MM.1S (cell line): ENCODE measurements around the gene ZNF501.

Experiments used
- DNase-seq: peaks from one replicate; pipeline ENCODE4 v3.0.0-alpha.2; 2015
- H2AFZ ChIP-seq: fragments of 300-600 bp; sonication (generic); 2 replicates; pipeline ENCODE4 v1.6.0; 2016; ENCODE audit warnings: antibody characterized with exemption, low read length
- H3F3A ChIP-seq: fragments of 300-600 bp; sonication (generic); 2 replicates; pipeline ENCODE4 v1.6.1; 2016; ENCODE audit warnings: mild to moderate bottlenecking, antibody characterized with exemption, low read length, moderate library complexity, mixed read lengths; ENCODE audit not compliant: insufficient read depth
- H3K27ac ChIP-seq: fragments of 300-600 bp; sonication (generic); 2 replicates; pipeline ENCODE4 v1.5.1; 2016; ENCODE audit warnings: mild to moderate bottlenecking, low read length
- H3K27me3 ChIP-seq: fragments of 300-600 bp; sonication (generic); replicated peaks from 2 replicates; pipeline ENCODE4 v1.6.0; 2016; ENCODE audit warnings: low read length; ENCODE audit not compliant: insufficient read depth
- H3K36me3 ChIP-seq: fragments of 300-600 bp; sonication (generic); replicated peaks from 2 replicates; pipeline ENCODE4 v1.6.1; 2016; ENCODE audit warnings: mild to moderate bottlenecking, low read length, mixed read lengths; ENCODE audit not compliant: insufficient read depth
- H3K4me1 ChIP-seq: fragments of 300-600 bp; sonication (generic); 2 replicates; pipeline ENCODE4 v1.6.1; 2016; ENCODE audit warnings: low read length, mixed read lengths
- H3K4me2 ChIP-seq: fragments of 300-600 bp; sonication (generic); 2 replicates; pipeline ENCODE4 v1.6.0; 2016; ENCODE audit warnings: low read depth, low read length
- H3K4me3 ChIP-seq: fragments of 300-600 bp; sonication (generic); 2 replicates; pipeline ENCODE4 v1.5.1; 2016; ENCODE audit warnings: low read length, mixed read lengths
- H3K79me2 ChIP-seq: fragments of 300-600 bp; sonication (generic); 2 replicates; pipeline ENCODE4 v1.6.1; 2016; ENCODE audit warnings: mixed run types, low read length, mixed read lengths
- H3K9ac ChIP-seq: fragments of 300-600 bp; sonication (generic); 2 replicates; pipeline ENCODE4 v1.6.1; 2016; ENCODE audit warnings: low read length, mixed read lengths
- H3K9me2 ChIP-seq: fragments of 300-600 bp; sonication (generic); replicated peaks from 2 replicates; pipeline ENCODE4 v1.6.1; 2016; ENCODE audit warnings: mild to moderate bottlenecking, low read length, mixed read lengths; ENCODE audit not compliant: insufficient read depth
- H3K9me3 ChIP-seq: fragments of 300-600 bp; sonication (generic); replicated peaks from 2 replicates; pipeline ENCODE4 v1.6.1; 2016; ENCODE audit warnings: mild to moderate bottlenecking, low read length, mixed read lengths; ENCODE audit not compliant: insufficient read depth
- H4K20me1 ChIP-seq: fragments of 300-600 bp; sonication (generic); 2 replicates; pipeline ENCODE4 v1.6.1; 2016; ENCODE audit warnings: mild to moderate bottlenecking, low read length, moderate library complexity, mixed read lengths; ENCODE audit not compliant: insufficient read depth
- CTCF ChIP-seq: fragments of 300-600 bp; sonication (generic); IDR thresholded peaks from 2 replicates; pipeline ENCODE4 v1.5.1; 2016; ENCODE audit warnings: antibody characterized with exemption, low read length, mixed read lengths
- EZH2 ChIP-seq: fragments of 300-600 bp; sonication (generic); optimal IDR thresholded peaks from 2 replicates; pipeline ENCODE3; 2017; ENCODE audit warnings: low read depth, mild to moderate bottlenecking, antibody characterized with exemption, low read length, mixed read lengths
- EZH2phosphoT487 ChIP-seq: fragments of 300-600 bp; sonication (generic); IDR thresholded peaks from 2 replicates; pipeline ENCODE4 v1.6.1; 2018; ENCODE audit warnings: antibody characterized with exemption, low read length

Gene ZNF501

GRCh38 chr3:44762690-44763089, 33.3 kb downstream of the ZNF501 start:
- no peak for DNase-seq
- Histone ChIP-seq H3K4me1 (0 out of 2 replicates have a peak, but pooled peaks cover 6% of the 10 kb centered on the region), H3F3A (no peaks in the 10 kb centered on the region), H3K9ac (peak overlapping the region; percentile 91; the same call in 1 of the 2 replicates), H3K27me3 (no peaks in the 10 kb centered on the region), H2AFZ (peak overlapping the region; percentile 85; the same call in 1 of the 2 replicates), H3K4me2 (peak overlapping the region; percentile 65), H3K27ac (no peak overlapping the region), H4K20me1 (no peaks in the 10 kb centered on the region), H3K4me3 (peak overlapping the region; percentile 99), H3K9me2 (no peaks in the 10 kb centered on the region), H3K36me3 (no peaks in the 10 kb centered on the region), H3K79me2 (peaks cover 84% of the 10 kb centered on the region), H3K9me3 (no peaks in the 10 kb centered on the region)
- no peak for TF ChIP-seq EZH2
- no peak for TF ChIP-seq CTCF
- TF ChIP-seq EZH2phosphoT487 = no peak

DNA sequence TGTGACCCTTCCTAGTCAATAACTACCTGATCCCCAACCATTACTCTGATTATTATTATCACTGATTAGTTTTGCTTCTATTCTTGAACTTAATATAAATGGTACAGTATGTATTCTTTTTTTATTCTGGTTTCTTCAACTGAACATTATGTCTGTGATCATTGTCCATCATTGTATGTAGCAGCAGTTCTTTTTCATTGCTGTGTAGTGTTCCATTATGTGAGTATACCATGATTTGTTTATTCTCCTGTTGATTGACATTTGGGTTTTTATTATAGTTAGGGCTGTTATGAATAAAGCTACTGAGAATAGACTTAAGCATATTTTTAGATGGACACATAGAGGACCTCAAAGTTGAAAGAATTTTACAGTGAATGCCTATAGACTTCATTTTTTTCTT, 34.8 kb downstream of the ZNF501 start:
- DNase-seq = no peak
- H4K20me1 ChIP-seq = no peaks in the 10 kb centered on the region
- no peaks in the 10 kb centered on the region for H3F3A ChIP-seq
- no peaks in the 10 kb centered on the region for H3K9me3 ChIP-seq
- no peak overlapping the region for H3K4me3 ChIP-seq
- H3K79me2 ChIP-seq = peaks cover 87% of the 10 kb centered on the region
- H2AFZ ChIP-seq = no peak overlapping the region
- 0 out of 2 replicates have a peak, but pooled peaks cover 6% of the 10 kb centered on the region for H3K4me1 ChIP-seq
- TF ChIP-seq CTCF = no peak
- TF ChIP-seq EZH2 = no peak
- no peak for TF ChIP-seq EZH2phosphoT487
- H3K27me3 ChIP-seq = no peaks in the 10 kb centered on the region
- H3K9ac ChIP-seq = no peak overlapping the region
- H3K9me2 ChIP-seq = no peaks in the 10 kb centered on the region
- H3K4me2 ChIP-seq = no peak overlapping the region
- no peaks in the 10 kb centered on the region for H3K36me3 ChIP-seq
- H3K27ac ChIP-seq = no peak overlapping the region

GRCh38 chr3:44771424-44772098, 42.1 kb downstream of the ZNF501 start:
- H3K9me2 ChIP-seq = no peaks in the 10 kb centered on the region
- H2AFZ ChIP-seq = no peak overlapping the region
- H3K27ac ChIP-seq = no peak overlapping the region
- H3K9me3 ChIP-seq = no peaks in the 10 kb centered on the region
- H3K27me3 ChIP-seq = no peaks in the 10 kb centered on the region
- H3K79me2 ChIP-seq = peaks cover 68% of the 10 kb centered on the region
- H3K4me2 ChIP-seq = no peak overlapping the region
- H3K36me3 ChIP-seq = 0 out of 2 replicates have a peak, but pooled peaks cover 3% of the 10 kb centered on the region
- no peaks in the 10 kb centered on the region for H4K20me1 ChIP-seq
- no peak overlapping the region for H3K4me3 ChIP-seq
- no peak overlapping the region for H3K9ac ChIP-seq
- no peaks in the 10 kb centered on the region for H3F3A ChIP-seq
- TF ChIP-seq EZH2phosphoT487 (no peak), EZH2 (no peak), CTCF (no peak)
- no peaks in the 10 kb centered on the region for H3K4me1 ChIP-seq
- no peak for DNase-seq
